Right lung (tissue), 5 donors: ENCODE results near the gene STAMBP. TPM values are rescaled to one million over a fixed set of nuclear protein-coding genes. Genes with fewer than 3 reads are reported as not detected.
"Not testable (repeated sequence)": the region's sequence is repeated elsewhere in the genome, so short reads cannot be mapped to it uniquely, and the experiment has no call there.

Experiments
- DNase-seq, 2 donors: peaks; one replicate each; pipeline ENCODE4 v3.0.0-alpha.2; 2013
- polyA plus RNA-seq, 5 donors: library from polyadenylated mRNA; unstranded; fragments of 120-200 nt; gene quantifications; one replicate each; pipeline versions ENCODE4 v1.2.1 to v1.2.3, GENCODE V29; 2013; ENCODE audit warnings: inconsistent platforms in 1 of 5, low replicate concordance in 1 of 5; ENCODE audit not compliant: insufficient read length in 5 of 5, insufficient read depth in 1 of 5

STAMBP gene
- polyA plus RNA-seq, 5 donors: 48.0 to 59.2 (median 57.3) TPM

DNA sequence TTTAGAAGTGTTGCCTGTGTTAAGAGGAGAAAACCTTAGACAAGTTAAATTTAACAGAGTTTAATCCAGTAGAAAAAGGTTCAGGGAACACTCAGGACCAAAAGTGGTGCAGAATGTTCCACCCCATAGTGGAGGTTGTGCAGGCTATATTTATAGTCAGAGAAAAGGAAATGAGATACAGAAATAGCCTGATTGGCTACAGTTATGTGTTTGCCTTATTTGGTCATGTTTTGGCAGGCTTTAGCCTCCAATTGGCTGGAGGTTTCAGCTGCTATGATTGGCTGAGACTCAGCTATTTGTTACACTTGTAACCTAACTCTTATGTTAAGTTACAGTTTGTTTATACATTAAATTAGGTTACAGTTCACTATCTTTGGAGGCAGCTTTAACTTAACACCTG lies 4.2 kb downstream of the STAMBP start:
- peak in 1 of 2 donors; percentile 6 for DNase-seq

DNA sequence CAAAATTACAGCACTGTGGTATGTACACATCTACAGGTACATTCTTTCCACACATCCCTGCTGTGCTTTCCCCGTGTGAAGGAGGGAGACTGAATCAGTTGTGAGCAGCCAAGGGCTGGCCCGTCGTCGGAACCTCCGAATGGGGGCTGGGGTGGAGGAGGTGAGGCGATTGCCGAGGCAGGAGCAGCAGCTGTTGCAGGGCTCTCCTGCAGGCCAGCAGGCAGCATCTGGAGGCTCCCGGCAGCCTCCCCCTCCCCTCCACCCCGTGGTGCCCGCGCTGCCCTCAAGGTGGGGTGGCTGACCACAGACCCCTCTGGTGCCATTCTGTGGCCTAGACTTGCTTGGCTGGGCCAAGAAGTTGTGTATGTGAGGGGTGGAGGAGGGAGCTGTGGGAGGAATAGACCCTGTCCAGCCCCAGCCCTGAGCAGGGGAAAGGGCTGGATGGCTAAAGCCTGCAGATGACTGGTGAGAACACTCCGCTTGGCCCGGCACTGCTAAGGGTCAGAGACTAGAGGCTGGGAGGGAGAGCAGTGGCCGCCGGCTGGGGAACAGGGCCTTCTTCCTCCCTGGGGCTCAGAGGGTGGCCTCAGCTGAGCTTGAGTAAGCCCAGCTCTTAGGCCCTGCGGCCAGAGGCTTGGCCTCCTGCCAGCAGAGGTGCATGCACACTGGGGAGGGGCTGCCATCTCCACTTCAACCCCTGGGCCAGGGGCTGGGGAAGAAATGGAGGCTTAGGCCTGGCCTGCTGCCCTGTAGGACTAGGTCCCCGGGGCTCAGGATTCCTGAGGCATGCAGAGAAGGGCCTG lies 7.6 kb downstream of the STAMBP start:
- DNase-seq: no peak

DNA sequence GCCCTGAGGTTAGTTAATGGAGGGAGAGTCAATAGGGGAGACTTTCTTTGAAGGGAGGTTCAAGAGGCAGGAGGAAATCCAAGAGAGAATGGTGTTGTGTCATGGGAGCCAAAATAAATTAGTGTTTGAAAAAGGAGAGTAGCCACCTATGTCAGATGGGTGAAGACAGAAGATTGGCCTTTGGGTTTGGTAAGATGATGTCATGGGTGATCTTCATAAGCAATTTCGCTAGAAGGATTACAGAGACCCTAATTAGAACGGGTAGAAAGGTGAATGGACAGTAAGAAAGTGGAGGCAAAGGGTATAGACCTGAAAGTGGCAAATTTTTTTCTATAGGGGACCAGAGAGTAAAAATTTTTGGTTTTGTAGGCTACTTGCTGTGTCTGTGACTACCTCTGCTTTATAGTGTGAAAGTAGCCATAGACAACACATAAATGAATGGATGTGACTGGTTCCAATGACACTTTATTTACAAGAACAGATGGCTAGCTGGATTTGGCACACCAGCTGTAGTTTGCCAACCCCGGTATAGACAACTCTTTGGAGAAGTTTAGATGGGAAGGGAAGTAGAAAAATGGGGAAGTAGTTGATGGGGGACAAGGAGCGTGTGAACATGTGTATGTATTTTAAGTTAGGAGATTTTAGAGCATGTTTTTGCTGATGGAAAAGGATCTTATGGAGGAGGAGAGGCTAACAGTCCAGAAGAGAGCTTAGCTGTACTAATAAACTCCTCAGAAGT lies 9.3 kb downstream of the STAMBP start:
- DNase-seq: no peak

GRCh38 chr2:73838889-73839534 lies 10.3 kb downstream of the STAMBP start:
- DNase-seq: no peak

DNA sequence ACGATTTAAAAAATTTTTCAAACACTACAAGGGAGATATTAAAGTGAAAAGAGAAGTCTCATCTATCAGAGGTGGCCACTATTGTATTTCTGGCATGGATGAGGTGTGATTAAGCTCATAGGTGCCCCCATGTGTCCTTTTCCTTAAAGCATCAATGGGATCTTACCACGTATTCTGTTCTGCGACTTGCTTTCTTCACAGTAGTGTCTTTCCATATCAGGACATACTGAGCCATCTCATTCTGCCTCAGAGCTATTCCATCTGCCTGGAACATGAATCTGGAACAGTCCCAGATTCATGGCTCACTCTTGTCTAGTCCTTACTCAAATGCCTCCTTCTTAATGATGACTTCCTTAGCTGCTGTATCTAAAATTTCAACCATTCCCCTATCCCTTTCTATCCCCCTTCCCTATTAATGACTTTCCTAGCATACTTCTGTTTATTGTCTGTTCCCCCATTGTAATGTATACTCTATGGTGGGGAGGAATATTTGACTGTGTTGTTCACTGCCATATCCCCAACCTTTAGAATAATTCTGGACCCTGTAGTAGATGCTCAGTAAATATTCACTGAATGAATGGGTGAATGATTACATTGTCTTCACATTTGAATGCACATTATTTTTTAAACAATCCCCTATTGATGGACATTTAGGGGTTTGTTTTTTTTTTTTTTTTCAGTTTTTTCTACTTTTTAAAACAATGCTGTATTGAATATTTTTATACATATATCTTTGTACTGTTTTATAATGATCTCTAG lies 11.1 kb downstream of the STAMBP start:
- no peak for DNase-seq

- DNase-seq: no peak
Measured at GRCh38 chr2:73841912-73842738, 13.4 kb downstream of the STAMBP start.

- no peak for DNase-seq
Measured at GRCh38 chr2:73842739-73843019, 13.9 kb downstream of the STAMBP start.

- no peak for DNase-seq
Measured at GRCh38 chr2:73844087-73844486, 15.3 kb downstream of the STAMBP start.

DNA sequence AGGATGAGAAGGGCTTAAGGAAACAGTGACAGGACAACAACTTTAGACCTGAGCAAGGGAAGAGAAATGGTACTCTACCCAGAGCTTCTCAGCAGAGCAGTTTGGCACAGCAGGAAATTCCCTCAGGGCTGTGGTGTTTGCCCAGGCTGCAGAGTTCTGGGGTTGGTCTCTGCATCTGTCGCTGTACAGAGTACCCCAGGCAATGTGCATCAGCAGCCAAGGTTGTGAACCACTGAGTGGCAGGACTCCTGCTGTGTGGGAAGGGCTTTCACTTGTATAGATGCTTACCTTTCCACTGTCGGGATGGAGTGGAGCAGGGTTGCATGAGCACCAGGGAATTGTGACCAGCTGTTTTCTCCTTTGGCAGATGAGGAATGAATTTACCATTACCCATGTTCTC lies 21.2 kb downstream of the STAMBP start:
- no peak for DNase-seq

GRCh38 chr2:73851274-73851673 lies 22.5 kb downstream of the STAMBP start:
- DNase-seq: no peak

- no peak for DNase-seq
Measured at GRCh38 chr2:73852020-73852419, 23.3 kb downstream of the STAMBP start.

DNA sequence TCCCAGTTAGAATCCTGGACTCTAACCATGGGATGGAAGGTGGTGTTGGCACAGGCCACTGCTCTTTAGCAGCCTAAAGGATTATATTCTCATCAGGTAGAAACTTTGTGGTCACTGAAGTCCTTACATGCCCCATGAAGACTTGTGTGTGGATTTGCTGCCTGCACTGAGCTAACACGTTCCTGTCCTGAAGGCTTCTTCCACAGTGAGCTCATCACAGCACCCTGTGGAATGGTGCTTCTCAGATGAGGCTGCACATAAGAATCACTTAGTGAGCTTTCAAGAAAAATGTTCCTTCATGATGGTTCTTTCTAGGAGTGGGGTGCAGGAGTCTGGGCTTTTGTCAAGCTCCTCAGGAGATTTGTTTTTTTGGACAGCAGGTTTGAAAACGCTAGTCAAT lies 26.8 kb downstream of the STAMBP start:
- no peak for DNase-seq

- no peak for DNase-seq
Measured at GRCh38 chr2:73856214-73856613, 27.5 kb downstream of the STAMBP start.

DNA sequence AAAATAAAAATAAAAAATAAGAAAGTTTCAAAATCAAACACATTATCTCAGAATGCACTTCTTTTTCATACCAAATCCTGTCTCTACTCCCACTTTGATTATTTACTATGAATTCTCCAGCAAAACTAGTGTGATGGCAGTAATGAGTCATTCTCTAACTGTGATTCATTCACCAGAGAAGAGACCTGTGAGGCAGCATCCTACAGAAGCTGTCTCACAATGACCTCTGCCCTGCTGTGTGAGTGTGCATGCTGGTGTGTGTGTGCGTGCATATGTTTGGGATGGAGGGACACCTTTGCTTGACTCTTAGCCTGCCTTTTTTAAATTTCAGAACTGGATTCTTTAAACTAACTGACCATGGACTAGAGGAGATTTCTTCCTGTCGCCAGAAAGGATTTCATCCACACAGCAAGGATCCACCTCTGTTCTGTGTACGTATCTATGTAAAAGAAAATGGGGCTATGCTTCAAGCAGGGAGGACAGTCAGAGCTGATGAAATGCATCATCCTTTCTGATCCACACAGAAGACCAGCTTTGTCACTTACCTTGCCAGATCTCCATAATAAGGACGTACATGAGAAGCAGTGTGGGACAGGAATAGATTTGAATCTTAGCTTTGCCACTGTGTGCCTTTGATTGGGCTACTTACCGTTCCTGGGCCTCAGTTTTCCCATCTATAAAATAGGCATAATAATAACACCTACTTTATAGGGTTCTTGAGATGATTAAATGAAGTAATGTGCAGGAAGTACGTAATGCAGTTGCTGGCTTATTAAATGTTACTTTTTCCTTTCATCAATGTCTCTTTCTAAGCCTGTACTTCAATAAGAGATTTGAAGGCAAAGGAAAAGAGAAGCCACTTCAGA lies 31.2 kb downstream of the STAMBP start:
- DNase-seq: no peak

GRCh38 chr2:73862987-73863386 lies 34.2 kb downstream of the STAMBP start:
- no peak for DNase-seq

GRCh38 chr2:73868204-73868978 lies 39.6 kb downstream of the STAMBP start:
- DNase-seq: no peak

DNA sequence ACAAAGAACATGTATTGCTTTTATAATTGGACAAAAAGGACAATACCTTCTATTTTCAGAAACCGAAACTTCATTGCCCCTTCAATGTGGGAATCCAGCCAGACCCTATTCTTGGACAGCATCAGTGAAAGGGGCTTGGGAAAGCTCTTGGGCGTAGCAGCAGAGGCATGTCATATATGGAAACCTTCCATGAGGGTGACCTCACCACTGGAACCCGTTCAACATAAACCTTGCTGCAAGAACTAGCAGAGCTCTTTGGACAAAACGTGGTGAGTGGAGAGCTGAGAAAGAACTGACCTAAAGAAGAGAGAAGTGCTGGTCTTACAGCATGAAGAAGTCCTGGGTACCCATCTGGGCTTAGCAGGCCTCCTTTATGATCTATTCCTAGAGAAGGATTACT lies 41.3 kb downstream of the STAMBP start:
- peak; percentile 77 to 83 for DNase-seq

- no peak for DNase-seq
Measured at GRCh38 chr2:73877071-73877802, 48.5 kb downstream of the STAMBP start.

DNA sequence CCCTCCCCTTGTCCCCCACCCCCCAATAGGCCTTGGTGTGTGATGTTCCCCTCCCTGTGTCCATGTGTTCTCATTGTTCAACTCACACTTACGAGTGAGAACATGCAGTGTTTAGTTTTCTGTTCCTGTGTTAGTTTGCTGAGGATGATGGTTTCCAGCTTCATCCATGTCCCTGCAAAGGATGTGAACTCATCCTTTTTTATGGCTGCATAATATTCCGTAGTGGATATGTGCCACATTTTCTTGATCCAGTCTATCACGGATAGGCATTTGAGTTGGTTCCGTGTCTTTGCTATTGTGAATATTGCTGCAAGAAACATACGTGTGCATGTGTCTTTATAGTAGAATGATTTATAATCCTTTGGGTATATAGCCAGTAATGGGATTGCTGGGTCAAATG lies 49.2 kb downstream of the STAMBP start:
- not testable (repeated sequence) for DNase-seq
